ENCODE measurements around the gene CUEDC1.
"Not testable (repeated sequence)": the region's sequence is repeated elsewhere in the genome, so short reads cannot be mapped to it uniquely, and the experiment has no call there.

The CUEDC1 gene

DNA sequence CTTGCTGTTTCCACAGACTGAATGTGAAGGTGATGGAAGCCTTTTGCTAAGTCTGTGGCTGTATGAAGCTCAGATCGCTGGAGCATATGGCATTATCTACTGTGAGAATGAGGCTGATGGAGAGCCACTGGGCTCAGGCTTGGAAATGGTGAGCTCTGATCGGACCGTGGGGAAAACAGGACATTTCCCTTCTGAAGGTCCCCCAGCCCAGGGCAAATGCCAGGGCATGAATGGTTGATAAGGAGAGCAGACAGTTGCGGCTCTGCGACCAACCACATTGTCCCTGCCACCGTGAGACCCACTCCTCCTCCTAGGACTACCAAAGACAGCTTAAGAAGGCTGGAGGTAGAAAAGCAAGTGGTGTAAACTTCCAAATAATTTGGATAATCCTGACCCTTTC lies 4.7 kb upstream of the CUEDC1 start:
- DNase-seq (ENCODE audit: low read depth in 1 of 2, low spot score in 1 of 2), result no peak

DNA sequence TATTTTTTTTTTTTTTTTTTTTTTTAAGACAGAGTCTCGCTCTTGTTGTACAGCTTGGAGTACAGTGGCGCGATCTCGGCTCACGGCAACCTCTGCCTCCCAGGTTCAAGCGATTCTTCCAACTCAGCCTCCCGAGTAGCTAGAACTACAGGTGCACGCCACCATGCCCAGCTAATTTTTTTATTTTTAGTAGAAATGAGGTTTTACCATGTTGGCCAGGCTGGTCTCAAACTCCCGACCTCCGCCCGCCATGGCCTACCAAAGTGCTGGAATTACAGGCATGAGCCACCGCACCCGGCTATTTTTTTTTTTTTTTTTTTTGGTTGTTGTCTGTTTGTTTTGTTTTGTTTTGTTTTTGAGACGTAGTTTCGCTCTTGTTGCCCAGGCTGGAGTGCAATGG lies 3.2 kb upstream of the CUEDC1 start:
- DNase-seq (ENCODE audit: low read depth in 1 of 2, low spot score in 1 of 2), result not testable (repeated sequence)

DNA sequence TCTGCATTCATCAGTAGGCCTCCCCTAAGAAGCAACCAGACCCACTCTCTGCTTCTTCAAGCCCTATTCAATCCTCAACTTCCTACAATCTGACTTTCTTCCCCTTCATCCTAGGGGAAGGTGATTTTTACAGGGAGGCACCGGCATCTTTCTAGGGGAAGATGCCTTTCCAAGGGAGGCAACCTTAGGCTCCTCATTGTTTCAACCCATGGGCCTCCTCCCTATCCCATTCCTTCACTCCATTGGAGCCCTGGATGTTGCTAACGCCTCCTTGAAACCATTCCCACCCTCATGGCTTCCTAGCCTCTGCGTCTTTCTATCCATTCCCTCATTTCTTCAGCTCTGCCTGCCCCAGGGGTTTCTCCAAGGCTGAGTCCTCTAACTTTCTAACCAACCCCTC lies 2.7 kb upstream of the CUEDC1 start:
- DNase-seq (ENCODE audit: low read depth in 1 of 2, low spot score in 1 of 2), result no peak

DNA sequence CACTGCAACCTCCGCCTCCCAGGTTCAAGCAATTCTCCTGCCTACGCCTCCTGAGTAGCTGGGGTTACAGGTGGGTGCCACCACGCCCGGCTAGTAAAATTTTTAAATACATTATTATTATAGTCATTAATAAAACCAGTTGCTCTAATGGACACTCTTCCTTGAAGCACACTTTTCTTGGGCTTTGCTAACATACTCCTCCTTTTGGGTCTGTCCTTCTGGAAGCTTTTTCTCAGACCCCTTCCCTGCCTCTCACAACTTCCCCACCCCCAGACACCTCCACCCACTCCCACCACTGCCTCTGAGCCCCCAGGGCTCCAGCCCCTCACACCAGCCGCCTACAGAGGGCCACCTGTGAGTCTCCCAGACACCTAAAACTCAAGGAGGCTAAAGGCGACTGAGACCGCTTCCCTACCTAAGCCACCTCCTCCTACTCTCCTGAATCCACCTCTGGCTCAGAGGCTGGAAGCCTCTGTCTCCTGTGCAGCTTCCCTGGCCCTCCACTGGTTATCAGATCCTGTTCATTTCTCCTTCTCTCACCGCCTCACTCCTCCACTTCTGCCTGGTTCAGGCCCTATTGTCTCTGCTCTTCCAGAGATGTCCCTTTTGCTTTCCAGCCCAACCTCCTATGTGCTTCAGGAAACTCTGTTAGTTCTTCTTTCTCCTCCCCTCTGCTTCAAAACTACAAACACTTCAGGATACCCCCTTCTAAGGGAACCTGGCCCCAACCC lies 2.1 kb upstream of the CUEDC1 start:
- no peak for DNase-seq (ENCODE audit: low read depth in 1 of 2, low spot score in 1 of 2)

DNA sequence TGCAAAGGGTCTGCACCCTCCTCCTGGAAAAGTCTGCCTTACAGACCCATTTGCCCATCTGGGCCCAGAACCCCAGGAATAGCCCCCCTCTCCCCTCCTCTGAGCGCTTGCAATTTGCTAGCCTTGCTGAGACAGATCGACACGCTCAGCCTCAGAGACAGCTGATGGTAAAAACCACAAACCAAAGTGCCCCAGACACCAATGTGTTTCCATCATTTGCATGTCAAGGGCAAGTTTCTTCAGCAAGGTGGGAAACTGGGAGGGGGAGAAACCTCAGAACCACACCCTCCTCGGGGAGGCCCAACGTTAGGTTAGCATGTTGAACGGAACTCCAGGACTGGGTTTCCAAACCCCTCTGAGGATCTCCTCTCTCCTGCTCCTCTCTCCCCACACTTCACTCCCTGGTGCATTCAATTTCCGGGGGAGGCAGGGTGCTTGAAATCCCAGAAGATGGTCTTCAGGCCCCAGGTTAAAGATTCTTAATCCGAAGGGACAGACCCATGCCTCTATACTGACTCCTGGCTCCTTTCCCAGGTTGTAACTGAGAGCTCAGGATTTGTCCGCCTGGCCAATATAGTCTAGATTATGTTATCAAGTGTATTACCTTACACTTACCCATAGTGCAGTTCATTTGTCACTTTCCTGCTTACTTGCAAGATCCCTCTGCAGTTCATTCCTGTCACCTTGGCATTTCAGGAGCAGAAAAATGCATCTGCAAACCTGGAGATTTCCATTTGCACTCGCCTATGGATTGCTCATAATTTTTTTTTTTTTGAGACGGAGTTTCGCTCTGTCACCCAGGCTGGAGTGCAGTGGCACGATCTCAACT lies 1.3 kb upstream of the CUEDC1 start:
- DNase-seq (ENCODE audit: low read depth in 1 of 2, low spot score in 1 of 2), result peak in 1 of 2 donors; percentile 45

DNA sequence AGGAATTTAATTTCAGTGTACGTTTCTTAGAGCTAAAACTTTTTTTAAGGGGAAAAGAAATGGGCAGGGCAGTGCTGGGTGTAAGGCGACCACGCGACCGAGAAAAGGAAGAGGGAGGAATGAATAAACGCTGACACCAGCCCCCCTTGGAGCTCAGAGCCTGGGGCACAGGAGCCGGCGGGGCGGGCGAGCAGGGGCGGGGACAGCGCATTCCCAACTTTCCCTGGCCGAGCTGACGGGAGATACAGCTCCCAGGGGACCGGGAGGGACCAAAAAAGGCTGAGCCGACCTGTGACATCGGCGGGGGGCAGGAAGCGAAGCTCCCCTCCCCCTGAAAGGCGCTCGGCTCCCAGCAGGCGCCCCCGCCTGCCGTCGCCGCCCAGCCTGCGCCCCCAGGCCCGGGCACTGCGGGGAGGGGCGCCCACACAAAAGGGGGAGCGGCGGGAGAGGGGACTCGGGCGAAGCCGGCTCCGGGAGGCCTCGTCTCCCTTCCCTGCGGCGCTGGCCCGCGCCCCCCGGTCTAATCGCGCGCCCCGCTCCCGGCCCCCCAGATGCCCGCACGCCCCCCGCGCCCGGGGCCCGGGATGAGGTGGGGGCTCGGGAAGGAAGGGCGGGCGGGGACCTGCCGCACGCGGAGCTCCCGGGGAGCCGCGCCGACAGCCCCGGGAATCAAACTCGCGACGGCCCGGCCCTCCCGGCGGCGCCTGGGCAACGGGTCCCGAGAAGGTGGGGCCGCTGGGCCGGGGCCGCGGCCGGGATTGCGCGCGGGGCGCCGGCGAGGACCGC lies 622 bp downstream of the CUEDC1 start:
- DNase-seq (ENCODE audit: low read depth in 1 of 2, low spot score in 1 of 2), result no peak

DNA sequence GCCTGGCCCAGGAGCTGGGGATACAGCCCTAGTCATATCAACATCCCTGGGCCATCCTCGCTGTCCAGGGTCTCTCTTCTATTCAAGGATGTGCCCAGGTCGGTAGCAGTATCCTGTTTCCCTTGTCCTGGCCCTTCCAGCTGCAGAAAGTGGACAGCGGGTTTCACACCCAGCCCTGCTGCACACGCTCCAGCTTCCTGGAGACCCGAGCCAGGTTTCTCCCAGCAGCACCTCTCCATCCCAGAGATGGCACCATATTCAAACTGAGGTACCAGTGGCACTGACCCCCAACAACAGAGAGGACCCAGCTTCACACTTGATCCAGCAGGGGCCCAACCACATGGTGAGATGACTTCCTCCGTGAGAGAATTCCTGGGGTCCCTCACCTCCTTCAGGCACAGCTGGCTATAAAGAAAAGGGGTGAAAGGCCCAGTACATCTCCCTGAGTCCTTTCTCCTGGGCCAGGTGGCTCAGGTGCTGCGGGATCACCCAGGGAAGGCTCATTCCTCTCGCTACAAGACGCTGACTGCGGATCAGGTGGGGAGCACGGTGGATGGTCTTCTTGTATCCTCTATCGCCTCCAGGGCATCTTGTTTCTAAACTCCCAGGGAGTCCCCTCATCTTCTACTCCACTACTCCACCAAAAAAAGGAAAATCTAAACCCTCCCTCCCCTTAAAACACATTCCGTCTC lies 1.4 kb downstream of the CUEDC1 start:
- DNase-seq (ENCODE audit: low read depth in 1 of 2, low spot score in 1 of 2), result no peak

DNA sequence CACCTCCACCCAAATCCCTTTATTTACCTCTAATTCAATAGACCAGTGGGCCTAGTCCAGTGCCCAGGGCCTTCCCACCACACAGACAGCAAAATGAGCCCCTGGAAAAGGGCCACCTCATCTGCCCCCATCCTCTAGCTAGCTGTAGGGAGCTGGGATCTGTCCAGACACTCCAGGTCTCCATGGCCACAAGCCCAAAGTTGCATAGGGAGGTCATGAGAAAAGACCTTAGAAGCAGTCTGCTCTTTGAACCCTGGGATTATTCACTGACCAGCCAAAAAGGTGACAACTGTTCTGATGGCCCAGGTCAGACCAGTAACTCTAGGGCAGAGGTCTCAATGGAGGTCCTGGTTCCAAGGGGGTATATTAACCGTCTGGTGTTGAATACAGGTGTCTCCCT lies 2.0 kb downstream of the CUEDC1 start:
- no peak for DNase-seq (ENCODE audit: low read depth in 1 of 2, low spot score in 1 of 2)

DNA sequence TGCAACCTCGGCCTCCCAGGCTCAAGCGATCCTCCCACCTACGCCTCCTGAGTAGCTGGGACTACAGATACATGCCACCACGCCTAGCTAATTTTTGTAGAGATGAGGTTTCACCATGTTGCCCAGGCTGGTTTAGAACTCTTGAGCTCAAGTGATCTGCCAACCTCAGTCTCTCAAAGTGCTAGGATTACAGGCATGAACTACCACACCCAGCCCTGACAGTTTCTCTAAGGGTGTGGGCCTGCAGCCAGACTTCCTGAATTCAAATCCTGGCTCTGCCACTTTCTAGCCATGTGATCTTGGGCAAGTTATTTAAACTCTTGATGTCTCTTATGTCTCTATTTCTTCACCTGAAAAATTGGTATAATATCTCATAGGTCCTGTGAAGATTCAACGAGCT lies 5.6 kb downstream of the CUEDC1 start:
- no peak for DNase-seq (ENCODE audit: low read depth in 1 of 2, low spot score in 1 of 2)

DNA sequence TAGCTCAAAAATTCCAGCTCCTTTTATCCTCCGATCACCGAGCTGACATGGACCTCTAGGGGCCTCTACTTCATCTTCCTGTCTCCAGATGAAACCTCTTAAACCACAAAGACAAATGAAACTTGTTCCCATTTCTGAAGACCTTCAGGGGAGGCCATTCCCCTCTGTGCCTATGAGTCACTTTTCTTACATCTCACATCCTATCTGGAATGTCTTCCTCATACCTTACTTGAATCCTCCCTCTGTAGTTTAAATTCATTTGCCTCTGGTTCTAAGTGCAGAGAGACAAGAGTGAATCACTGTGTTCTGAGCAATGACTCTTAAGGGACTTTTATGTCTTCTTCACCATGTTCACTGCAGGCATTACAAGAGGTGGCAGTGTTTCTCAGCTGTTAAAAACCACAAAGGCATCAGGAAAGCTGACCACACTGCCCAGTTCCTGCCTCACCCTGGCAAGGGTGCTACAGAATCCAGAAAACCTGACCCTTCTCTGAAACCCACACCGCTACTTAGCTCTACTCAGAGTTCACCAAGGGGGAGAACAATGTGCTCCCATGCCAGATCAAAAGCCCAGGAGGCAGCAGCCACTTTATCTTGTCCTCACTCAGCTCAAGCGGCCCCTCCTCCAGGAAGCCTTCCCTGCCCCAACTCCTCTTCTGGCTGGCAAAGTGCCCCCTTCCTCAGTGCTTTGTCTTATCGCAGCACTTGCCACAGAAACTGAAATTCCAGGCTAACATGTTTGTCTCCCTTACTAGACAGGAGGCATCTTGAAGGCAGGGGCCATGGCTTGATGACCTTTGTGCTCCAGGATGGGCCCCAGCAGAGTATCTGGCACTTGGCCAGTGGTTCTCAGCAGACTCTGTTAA lies 6.4 kb downstream of the CUEDC1 start:
- DNase-seq (ENCODE audit: low read depth in 1 of 2, low spot score in 1 of 2), result no peak

DNA sequence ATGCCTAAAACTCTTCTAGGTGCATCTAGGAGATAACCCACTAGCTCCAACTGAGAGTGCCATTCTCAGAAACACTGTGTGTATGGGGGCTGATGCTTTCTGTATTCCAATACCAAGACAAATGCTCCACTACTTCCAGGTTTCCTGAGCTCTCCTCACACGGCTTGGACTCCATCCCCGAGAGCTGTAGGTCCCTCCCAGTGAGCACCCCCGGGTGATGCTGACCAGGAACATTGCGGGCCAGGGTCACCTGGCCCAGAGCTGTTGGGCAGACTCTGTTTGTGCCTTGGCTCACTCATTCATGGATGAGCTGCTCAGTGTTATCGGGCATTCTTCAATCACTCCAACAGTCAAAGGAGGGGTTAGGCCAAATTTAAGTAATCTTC lies 7.0 kb downstream of the CUEDC1 start:
- DNase-seq (ENCODE audit: low read depth in 1 of 2, low spot score in 1 of 2), result no peak

DNA sequence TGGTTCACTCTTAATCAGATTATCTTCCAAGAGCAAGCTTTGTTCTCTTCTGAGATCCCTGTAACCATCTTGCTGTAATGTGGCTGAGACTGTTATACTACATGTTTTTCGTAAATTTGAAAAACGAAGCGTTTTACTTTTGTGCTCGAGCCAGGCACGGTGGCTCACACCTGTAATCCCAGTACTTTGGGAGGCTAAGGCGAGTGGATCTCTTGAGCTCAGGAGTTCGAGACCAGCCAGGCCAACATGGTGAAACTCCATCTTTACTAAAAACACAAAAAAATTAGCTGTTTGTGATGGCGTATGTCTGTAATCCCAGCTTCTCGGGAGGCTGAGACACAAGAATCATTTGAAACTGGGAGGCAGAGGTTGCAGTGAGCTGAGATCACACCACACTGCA lies 7.8 kb downstream of the CUEDC1 start:
- DNase-seq (ENCODE audit: low read depth in 1 of 2, low spot score in 1 of 2), result no peak

DNA sequence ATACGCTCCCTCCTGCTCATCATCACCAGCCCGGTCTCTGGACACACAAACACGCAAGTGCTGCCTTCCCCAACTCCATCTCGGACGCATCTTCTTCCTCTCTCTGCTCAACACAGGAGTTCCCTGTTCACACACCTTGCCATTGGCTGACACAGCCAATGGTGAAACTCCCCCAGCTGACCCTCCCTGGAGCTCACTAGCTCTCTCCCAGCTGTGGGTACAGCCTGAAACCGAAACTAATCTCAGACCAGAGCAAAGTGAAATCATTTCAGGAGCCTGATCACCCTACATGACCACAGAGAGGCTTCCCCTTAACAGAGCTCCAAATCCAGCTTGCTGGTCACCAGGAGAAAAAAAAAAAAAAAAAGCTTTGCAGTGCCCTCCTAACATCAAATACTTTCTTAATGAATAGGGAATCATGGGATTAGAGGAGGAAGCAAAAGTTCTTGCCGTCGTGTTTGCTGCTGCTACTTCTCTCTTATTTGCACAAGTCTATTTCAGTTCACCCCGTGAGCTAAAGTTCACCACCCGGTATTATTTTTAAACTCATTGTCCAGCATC lies 8.3 kb downstream of the CUEDC1 start:
- no peak for DNase-seq (ENCODE audit: low read depth in 1 of 2, low spot score in 1 of 2)

DNA sequence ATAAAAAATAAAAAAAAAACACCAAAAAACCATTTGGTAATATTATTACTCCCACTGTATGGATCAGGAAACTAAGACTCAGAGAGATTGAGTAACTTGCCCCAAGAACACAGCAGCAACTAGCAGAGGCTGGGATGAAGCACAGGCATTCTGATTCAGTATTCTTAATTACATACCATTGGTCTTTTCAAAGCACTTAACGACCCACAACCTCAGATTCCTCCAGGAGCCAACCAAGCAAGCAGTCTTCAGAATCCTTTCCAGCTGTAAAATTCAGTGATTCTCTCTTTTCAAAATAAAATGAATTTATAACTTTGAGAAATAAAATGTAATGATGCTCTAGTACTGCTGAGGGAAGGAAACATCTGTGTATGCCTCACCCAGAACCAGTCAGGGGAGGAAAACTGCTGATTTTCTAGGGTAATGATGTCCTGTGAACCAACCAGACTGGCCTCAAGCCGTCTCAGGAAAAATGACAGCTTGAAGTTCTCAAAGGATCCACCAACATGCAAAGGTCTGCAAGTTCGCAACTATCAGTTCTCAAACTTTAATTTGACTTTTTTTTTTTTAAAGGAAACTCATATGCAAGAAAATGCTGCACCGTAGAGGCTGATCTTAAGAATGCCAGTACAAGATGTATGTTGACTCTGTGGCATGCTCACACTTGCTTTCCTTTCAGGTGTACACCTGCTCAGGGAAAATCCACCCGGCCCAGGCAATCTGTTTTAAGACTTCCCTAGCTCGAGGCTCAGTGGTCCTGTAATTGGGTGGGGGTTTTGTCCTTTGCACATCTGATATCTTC lies 9.0 kb downstream of the CUEDC1 start:
- DNase-seq (ENCODE audit: low read depth in 1 of 2, low spot score in 1 of 2), result no peak

DNA sequence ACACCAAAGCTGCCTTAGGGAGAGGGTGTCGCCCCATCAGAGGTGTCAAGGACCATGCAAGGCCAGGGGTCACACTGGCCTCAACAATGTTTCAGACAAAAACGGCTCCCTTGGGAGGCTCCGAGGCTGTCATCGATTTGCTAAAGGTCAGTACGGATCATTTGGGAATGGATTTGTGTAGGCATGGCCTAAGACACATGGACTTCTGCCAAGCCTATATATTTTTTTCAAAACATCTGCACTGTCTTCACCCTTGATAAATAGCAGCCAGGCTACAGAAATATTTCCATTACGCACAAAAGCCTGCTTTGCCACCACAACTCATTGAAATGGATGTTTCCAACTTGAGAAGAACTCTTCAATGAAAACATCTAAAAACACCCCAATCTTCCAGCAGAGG lies 10.3 kb downstream of the CUEDC1 start:
- DNase-seq (ENCODE audit: low read depth in 1 of 2, low spot score in 1 of 2), result no peak

DNA sequence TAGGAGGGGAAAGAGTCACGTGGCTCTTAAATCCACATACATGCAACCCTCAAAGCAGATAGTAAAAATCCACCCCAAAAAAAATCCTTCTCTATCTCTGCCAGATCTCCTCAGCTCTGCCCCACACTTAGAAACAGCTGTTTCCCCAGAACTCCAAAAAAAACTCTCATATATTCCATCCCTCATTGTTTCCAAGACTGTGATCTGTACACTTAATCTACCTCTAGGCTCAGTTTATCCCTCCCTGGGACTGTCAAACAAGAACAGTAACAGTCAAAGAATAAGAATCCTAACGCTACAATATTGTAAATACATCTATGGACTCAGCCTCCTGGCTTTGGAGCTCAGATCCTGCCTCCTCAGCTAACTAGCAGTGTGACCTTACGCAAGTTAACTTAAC lies 11.6 kb downstream of the CUEDC1 start:
- no peak for DNase-seq (ENCODE audit: low read depth in 1 of 2, low spot score in 1 of 2)

DNA sequence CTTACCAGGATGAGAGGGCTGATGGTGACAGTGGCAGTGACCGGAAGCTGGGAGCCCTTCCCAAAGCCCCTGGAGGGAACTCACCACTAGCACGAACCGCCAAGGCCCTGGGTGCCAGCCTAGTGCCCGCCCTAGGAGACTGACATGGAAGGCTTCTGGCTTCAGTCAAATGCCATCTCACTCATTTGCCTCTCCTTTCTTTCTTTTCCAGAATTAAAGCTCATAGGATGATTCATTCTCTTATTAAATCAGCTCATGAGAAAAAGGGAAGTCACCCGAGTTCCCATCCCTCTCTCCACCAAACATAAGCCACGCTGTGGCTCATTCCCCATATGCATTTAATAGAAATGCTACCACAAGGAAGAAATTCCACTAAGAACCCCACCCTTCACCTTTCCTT lies 12.1 kb downstream of the CUEDC1 start:
- DNase-seq (ENCODE audit: low read depth in 1 of 2, low spot score in 1 of 2), result no peak

DNA sequence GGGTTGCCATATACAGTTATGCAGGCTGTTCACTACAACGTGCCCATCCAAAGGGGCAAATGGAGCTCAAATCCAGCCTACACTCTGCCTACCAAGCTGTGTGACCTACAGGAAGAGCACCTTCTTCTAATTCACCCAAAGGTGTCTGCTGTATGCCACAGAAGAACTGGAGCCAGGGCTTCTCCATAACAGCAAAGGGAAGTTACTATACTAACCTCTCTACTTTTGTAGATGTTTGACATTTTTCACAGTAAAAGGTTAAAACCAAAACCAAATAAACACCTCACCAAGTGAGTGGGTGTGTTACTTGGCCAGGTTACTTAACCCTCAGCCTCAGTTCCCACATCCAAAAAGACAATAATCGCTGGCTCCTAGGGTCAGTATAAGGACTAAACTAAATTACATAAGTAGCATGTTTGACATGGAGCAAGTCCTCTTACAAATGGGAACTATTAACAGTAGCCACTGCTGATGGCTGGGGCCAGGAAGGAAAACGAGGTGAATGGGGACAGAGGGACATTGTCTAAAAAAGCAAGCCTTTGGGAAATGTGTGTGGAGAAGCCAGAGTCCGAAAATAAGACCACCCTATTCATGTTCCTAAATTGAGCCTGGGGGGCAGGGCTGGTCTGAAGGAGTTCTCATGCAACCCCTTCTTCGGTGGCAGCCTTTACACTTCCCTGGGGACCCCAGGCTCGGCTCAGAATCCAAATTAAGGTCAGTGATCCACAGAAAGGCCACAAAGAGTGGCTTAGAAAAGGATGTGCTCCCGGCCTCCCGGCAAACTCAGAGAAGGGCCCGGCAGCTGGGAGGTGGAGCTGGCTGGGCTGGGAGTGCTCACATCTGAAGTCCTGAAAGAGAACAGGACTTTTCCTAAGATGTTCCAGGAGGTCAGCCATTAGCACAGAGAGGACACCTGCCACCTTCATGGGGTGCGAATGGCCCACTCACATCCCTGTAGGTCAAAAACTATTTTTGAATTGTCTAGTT lies 13.5 kb downstream of the CUEDC1 start:
- no peak for DNase-seq (ENCODE audit: low read depth in 1 of 2, low spot score in 1 of 2)
